ENCODE data around the gene ARMC3.

- TF ChIP-seq YY1 (IDR thresholded peaks at IDR 0.05; ENCODE audit: insufficient read depth, insufficient read length) (no peak), SUZ12 (IDR thresholded peaks at IDR 0.05; ENCODE audit: extremely low read depth, insufficient read depth, insufficient read length) (no peak), ZNF274 (IDR thresholded peaks at IDR 0.05; ENCODE audit: low read depth, low read length) (no peak)
These were observed 125.2 kb downstream of the ARMC3 start for GRCh38 chr10:23053036-23053435.

All from NT2/D1 (cell line).